Psoas muscle (tissue), 8 donors: Measurements from ENCODE around the gene DVL1. TPM values are rescaled to one million over a fixed set of nuclear protein-coding genes. Genes with fewer than 3 reads are reported as not detected.

Experiments used
- ATAC-seq, 4 donors: fragments of 200-7000 bp; cut with Tn5 transposase; one replicate each; pipeline ENCODE4 v1.9.1; 2020; ENCODE audit warnings: moderate library complexity in 3 of 4, mild to moderate bottlenecking in 2 of 4
- DNase-seq, 2 donors: peaks; one replicate each; pipeline ENCODE4 v3.0.0-alpha.2; 2020
- H3K27ac ChIP-seq: fragments of 200-600 bp; one replicate; pipeline ENCODE4 v1.8.0; 2022
- H3K27me3 ChIP-seq, 3 donors: fragments of 200-600 bp in 1 of 3; one replicate each; pipeline versions ENCODE4 v1.6.1 to v1.8.0; 2013 to 2022; ENCODE audit warnings: low read length in 2 of 3, mild to moderate bottlenecking in 2 of 3, moderate library complexity in 1 of 3; ENCODE audit not compliant: insufficient read depth in 3 of 3
- H3K36me3 ChIP-seq, 2 donors: fragments of 200-600 bp in 1 of 2; one replicate each; pipeline versions ENCODE4 v1.6.1 to v1.8.0; 2013 to 2022; ENCODE audit warnings: low read depth in 1 of 2, mild to moderate bottlenecking in 1 of 2, moderate library complexity in 1 of 2; ENCODE audit not compliant: insufficient read depth in 1 of 2
- H3K4me1 ChIP-seq: fragments of 200-600 bp; one replicate; pipeline ENCODE4 v1.8.0; 2022
- H3K4me3 ChIP-seq: fragments of 200-600 bp; one replicate; pipeline ENCODE4 v1.8.0; 2022; ENCODE audit warnings: mild to moderate bottlenecking
- H3K9me3 ChIP-seq: fragments of 200-600 bp; one replicate; pipeline ENCODE4 v1.8.0; 2022
- CTCF ChIP-seq: fragments of 200-600 bp; IDR thresholded peaks from one replicate; pipeline ENCODE4 v1.8.0; 2022; ENCODE audit warnings: antibody characterized with exemption
- WGBS, 3 donors: extraction: QIAGEN DNeasy Blood & Tissue Kit; methylation state at CpG; one replicate each; pipeline versions ENCODE4 v1.1.6 to v1.1.7; 2013; 5-methylcytosine and 5-hydroxymethylcytosine counted together
- intact Hi-C, 2 donors: fragments of 100-400 bp; cut with DNase I; formaldehyde crosslinking; loops; one replicate each; pipeline versions ENCODE4 v1.11.0 to v1.14.2; 2022
- polyA plus RNA-seq, 3 donors: library from polyadenylated mRNA; stranded (reverse); fragments of 200-250 nt; gene quantifications; one replicate each; pipeline ENCODE4 v1.2.3, GENCODE V29; 2013
- total RNA-seq, 4 donors: library from RNA; stranded (reverse); fragmentation: NEBNext Ultra II Directional in 2 of 4; extraction: Animal tissue kit (Norgen Biotek cat#: 25700) in 2 of 4; gene quantifications; one replicate each; pipeline versions ENCODE4 v1.2.1 to v1.2.4, GENCODE V29; 2021 to 2023
- donor health status: healthy with polysubstance abuse.
- donor health status: DM: no; HTN: no; CAD: no; lungs with moderate emphysema.
- donor health status: Bipolar disorder and iron deficiency.
- donor health status: healthy.
- donor health status: DM: yes; HTN: yes; CAD: no.
- donor health status: DM: no; HTN: no; CAD: no.
- donor health status: DM: no; HTN: no; CAD: no.
- donor health status: DM: yes; HTN: yes; CAD: no.

DVL1 gene
- total and polyA plus RNA-seq, 7 donors: 162 to 215 (median 208) TPM

- Histone ChIP-seq H3K36me3 (peaks cover 8 to 89% of the 10 kb centered on the region in 2 donors), H3K27ac (peak overlapping the region; percentile 68), H3K4me3 (no peak overlapping the region), H3K9me3 (no peaks in the 10 kb centered on the region), H3K4me1 (peaks cover 38% of the 10 kb centered on the region), H3K27me3 (no peaks in the 10 kb centered on the region)
- ATAC-seq (no peak), DNase-seq (no peak)
- no peak for TF ChIP-seq CTCF
- intact Hi-C loops: no loop called here
- WGBS, 3 donors: 94 to 97% (median 95%) methylated on average over 7 of the region's 7 CpGs
Measured at GRCh38 chr1:1394116-1394515, 44.9 kb upstream of the DVL1 start.

DNA sequence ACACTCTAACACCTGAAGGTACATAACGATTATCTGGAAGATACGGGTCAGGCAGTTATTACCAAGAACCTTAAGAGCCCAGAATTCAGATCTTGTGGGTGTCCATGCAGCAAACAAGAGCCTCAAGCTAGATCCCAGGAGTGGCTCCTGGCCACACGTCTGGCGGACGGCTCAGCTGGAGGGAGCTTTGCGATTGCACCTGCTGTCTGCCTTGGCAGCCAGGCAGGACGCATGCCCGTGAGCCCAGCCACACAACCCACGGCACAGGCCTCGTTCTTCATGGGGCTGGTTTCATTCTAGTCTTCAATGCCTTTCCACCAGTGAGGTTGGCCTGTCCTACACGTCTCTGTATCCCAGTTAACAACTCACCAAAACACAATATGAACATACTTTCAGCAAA is 44.2 kb upstream of the DVL1 start:
- ATAC-seq (peak in 1 of 4 donors; percentile 56), DNase-seq (no peak)
- no peak for TF ChIP-seq CTCF
- H3K9me3 ChIP-seq: no peaks in the 10 kb centered on the region
- intact Hi-C loops: no loop called here
- no peak overlapping the region for H3K4me3 ChIP-seq
- H3K27ac ChIP-seq: peak overlapping the region; percentile 68
- WGBS, 3 donors: 43 to 58% (median 54%) methylated on average over 11 of the region's 11 CpGs
- H3K4me1 ChIP-seq: peaks cover 38% of the 10 kb centered on the region
- H3K36me3 ChIP-seq: peaks cover 8 to 96% of the 10 kb centered on the region in 2 donors
- no peaks in the 10 kb centered on the region for H3K27me3 ChIP-seq

- Histone ChIP-seq H3K27me3 (no peaks in the 10 kb centered on the region), H3K36me3 (peaks cover 8 to 99% of the 10 kb centered on the region in 2 donors), H3K9me3 (no peaks in the 10 kb centered on the region), H3K4me1 (peaks cover 34% of the 10 kb centered on the region), H3K4me3 (no peak overlapping the region), H3K27ac (peak overlapping the region; percentile 68)
- DNase-seq: no peak
- ATAC-seq: no peak
- intact Hi-C loops: no loop called here
- 79 to 88% (median 80%) methylated on average over 4 of the region's 4 CpGs for WGBS, 3 donors
- no peak for TF ChIP-seq CTCF
Measured at GRCh38 chr1:1393014-1393413, 43.8 kb upstream of the DVL1 start.

DNA sequence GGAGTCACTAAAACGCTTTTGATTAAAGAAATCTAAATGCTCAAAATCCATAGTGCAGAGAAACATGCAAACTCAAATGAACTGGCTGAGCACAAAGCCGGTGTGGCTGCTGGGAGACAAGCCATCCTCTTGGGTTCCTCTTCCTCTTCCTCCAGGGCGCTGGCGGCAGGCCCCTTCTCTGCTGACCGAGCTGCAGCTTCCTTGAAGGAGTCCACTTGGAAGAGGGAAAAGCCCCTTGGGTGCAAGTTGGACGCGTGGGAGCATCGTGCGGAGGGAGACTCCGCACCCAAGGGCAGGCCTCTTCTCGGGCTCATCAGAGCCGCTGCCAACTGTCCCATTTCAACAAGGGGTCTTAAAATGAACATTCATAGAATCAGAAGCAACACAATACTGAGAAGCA is 42.0 kb upstream of the DVL1 start:
- peak in 1 of 2 donors; percentile 23 for DNase-seq
- intact Hi-C loops: no loop called here
- peaks cover 23% of the 10 kb centered on the region for H3K4me1 ChIP-seq
- no peak for TF ChIP-seq CTCF
- no peaks in the 10 kb centered on the region for H3K9me3 ChIP-seq
- no peak for ATAC-seq
- H3K27me3 ChIP-seq: no peaks in the 10 kb centered on the region
- no peak overlapping the region for H3K4me3 ChIP-seq
- peaks cover 16 to 100% of the 10 kb centered on the region in 2 donors for H3K36me3 ChIP-seq
- 68 to 81% (median 71%) methylated on average over 12 of the region's 12 CpGs for WGBS, 3 donors
- no peak overlapping the region for H3K27ac ChIP-seq

DNA sequence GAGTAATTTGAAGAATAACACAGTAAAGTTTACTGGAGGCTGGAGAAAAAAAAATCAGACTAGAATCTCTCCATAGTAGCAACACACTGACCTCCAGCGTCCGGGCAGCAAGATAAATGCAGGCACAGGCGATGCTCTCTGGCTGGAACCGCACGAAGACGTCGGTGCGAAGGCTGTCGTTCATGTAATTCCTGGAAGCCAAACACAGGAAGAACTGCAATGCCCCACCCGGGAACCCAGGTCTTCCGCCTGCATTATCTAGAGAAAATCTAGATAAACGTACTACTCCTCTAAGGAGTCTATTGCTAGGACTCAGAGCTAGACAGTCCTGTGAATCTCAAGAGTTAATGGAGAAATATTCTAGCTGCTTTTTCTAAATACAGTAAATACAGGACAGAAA is 41.5 kb upstream of the DVL1 start:
- ATAC-seq (no peak), DNase-seq (no peak)
- peaks cover 17 to 100% of the 10 kb centered on the region in 2 donors for H3K36me3 ChIP-seq
- peaks cover 21% of the 10 kb centered on the region for H3K4me1 ChIP-seq
- H3K4me3 ChIP-seq: no peak overlapping the region
- WGBS, 3 donors: 74 to 84% (median 74%) methylated on average over 12 of the region's 12 CpGs
- intact Hi-C loops: no loop called here
- no peak overlapping the region for H3K27ac ChIP-seq
- no peaks in the 10 kb centered on the region for H3K27me3 ChIP-seq
- H3K9me3 ChIP-seq: no peaks in the 10 kb centered on the region
- TF ChIP-seq CTCF: no peak
